BJ (cell line): ENCODE data around the gene KPNA4. TPM values are rescaled to one million over a fixed set of nuclear protein-coding genes. Genes with fewer than 3 reads are reported as not detected.

Experiments used
- CTCF ChIA-PET: fragments of 350-600 bp; formaldehyde crosslinking; extraction: SDS; loops from one replicate; lab custom pipeline; 2021; ENCODE audit warnings: antibody characterized with exemption, inconsistent platforms; lab: Yijun Ruan, JAX
- POLR2A ChIA-PET: fragments of 300-600 bp; sonication (Branson Sonifier 250); formaldehyde crosslinking; extraction: SDS; loops from one replicate; lab custom pipeline; 2021; ENCODE audit warnings: antibody characterized with exemption; lab: Charles Lee
- DNase-seq: peaks from one replicate; pipeline ENCODE4 v3.0.0-alpha.2; 2011; ENCODE audit warnings: low read depth
- H3K27me3 ChIP-seq: 2 replicates; pipeline ENCODE4 v1.6.0; 2011; ENCODE audit warnings: low read length; ENCODE audit not compliant: control insufficient read depth, insufficient read depth
- H3K36me3 ChIP-seq: 2 replicates; pipeline ENCODE4 v1.5.1; 2011; ENCODE audit warnings: low read length; ENCODE audit not compliant: control insufficient read depth, insufficient read depth
- H3K4me3 ChIP-seq: 2 replicates; pipeline ENCODE4 v1.5.1; 2011; ENCODE audit warnings: low read depth, mild to moderate bottlenecking, control low read depth, low read length
- polyA plus RNA-seq: library from polyadenylated mRNA; depleted of rRNA; stranded (reverse); fragments of >200 nt; gene quantifications from 2 replicates; pipeline ENCODE4 v1.2.3, GENCODE V29; 2011
- TF ChIP-seq, protein P1 (sequence below): IDR thresholded peaks from 2 replicates; pipeline ENCODE4 v1.5.1; 2011; ENCODE audit warnings: low read depth, mild to moderate bottlenecking, control low read depth, inconsistent platforms, low read length, moderate library complexity; ENCODE audit not compliant: insufficient read depth

Gene KPNA4
- polyA plus RNA-seq, 1 experiment = 9.8 TPM

DNA sequence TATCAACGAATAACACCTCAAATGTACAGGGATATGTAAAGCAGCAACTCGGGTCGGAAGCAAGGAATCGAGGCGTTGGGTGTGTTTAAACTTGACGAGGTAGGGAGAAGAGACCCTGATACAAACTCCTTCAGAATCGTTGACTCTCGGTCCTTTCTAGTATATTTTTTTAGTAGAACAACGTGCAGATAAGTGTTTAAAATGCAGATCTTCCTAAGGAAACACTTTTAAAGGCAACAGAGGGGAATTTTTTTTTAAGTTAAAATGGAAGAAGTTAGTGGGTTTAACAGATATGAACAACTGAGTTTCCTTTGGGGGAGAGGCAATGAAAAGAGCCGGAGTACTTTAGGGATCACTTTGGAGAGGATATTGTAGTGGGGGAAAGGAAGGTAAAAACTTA, 1.1 kb upstream of the KPNA4 start:
- no peak for DNase-seq
- ChIA-PET POLR2A (no interaction called here), CTCF (interaction anchor here (0.9 kb wide), 1 partner anchor 123 kb away, joined by 3 read pairs; no protein-coding TSS in a partner anchor)
- H3K36me3 ChIP-seq = peaks cover 4% of the 10 kb centered on the region; the same call in 1 of the 2 replicates
- TF ChIP-seq, protein P1, sequence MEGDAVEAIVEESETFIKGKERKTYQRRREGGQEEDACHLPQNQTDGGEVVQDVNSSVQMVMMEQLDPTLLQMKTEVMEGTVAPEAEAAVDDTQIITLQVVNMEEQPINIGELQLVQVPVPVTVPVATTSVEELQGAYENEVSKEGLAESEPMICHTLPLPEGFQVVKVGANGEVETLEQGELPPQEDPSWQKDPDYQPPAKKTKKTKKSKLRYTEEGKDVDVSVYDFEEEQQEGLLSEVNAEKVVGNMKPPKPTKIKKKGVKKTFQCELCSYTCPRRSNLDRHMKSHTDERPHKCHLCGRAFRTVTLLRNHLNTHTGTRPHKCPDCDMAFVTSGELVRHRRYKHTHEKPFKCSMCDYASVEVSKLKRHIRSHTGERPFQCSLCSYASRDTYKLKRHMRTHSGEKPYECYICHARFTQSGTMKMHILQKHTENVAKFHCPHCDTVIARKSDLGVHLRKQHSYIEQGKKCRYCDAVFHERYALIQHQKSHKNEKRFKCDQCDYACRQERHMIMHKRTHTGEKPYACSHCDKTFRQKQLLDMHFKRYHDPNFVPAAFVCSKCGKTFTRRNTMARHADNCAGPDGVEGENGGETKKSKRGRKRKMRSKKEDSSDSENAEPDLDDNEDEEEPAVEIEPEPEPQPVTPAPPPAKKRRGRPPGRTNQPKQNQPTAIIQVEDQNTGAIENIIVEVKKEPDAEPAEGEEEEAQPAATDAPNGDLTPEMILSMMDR = no peak
- peak overlapping the region; percentile 73 for H3K4me3 ChIP-seq
- no peaks in the 10 kb centered on the region for H3K27me3 ChIP-seq

DNA sequence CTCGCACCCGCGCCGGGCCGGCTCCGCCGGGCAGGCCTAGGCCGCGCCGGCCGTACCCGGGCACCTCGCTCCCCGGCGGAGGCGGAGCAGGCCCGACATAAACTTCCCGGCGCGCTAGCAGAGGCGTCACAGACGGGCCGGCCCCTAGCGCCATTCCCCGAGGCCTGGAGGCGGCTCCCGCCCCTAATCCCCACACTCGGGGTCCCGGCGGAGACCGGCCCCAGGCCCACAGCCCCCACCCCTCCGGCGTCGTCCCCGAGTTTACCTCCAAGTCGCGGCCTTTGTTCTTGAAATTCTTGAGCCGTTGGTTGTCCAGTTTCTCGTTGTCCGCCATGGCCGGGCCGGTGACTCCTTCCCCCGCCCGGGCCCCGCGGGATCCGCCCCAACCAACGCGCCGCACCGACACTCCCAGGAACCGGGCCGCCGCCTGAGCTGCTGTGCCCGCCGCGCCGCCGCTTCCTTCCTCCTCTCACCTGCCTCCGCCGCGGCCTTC, 376 bp downstream of the KPNA4 start:
- ChIA-PET CTCF (no interaction called here), POLR2A (no interaction called here)
- H3K27me3 ChIP-seq = no peaks in the 10 kb centered on the region
- TF ChIP-seq, protein P1 = no peak
- H3K4me3 ChIP-seq = peak overlapping the region; percentile 73
- H3K36me3 ChIP-seq = peaks cover 4% of the 10 kb centered on the region; the same call in 1 of the 2 replicates
- DNase-seq = no peak

DNA sequence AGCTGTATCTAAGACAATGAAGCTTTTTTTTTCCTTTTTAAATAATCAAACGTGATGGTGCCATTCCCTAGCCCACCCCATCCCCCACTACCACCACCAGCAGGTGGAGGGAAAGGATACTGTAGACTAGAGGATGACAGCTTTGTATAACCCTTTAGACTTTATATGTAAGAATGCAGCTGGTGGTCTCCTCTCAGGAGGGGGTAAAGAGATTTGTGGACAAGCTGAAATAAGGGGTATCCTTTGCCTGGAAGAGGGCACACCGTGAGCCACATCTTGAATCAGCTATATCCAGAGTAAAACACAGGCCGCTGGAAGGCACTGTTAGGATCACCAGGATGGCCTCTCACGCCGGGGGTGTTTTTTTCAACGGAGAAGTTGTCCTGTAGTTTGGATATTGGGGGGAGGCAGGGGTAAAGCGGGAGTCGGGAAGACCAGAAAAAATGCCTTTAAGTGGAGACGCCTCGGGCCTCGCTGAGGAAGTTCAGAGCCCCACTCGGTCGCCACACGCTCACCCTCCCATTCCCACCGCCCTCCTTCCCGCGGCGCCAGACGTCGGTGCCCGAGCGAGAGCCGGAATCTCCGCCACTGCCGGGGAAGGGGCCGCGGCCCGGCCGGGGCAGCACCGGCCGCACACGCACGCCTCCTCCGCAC, 986 bp downstream of the KPNA4 start:
- no peak for DNase-seq
- Histone ChIP-seq H3K27me3 (no peaks in the 10 kb centered on the region), H3K4me3 (peak overlapping the region; percentile 73), H3K36me3 (peaks cover 4% of the 10 kb centered on the region; the same call in 1 of the 2 replicates)
- ChIA-PET CTCF (no interaction called here), POLR2A (no interaction called here)
- TF ChIP-seq, protein P1 = no peak

DNA sequence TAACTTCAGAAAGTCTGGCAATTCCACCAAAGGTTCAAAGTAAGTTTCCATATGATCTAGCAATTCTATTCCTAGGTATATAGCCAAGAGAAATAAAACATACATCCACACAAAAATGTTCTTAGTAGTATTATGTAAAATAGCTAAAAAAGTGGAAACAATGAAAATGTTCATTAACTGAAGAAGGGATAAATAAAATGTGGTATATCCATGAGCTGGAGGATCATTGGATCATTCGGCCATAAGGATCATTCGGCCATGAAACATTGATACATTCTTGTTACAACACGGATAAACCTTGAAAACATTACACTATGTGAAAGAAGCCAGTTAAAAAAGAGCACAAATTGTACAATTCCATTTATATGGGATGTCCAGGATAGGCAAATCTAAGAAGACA, 2.4 kb downstream of the KPNA4 start:
- Histone ChIP-seq H3K27me3 (no peaks in the 10 kb centered on the region), H3K36me3 (no peaks in the 10 kb centered on the region; the same call in 1 of the 2 replicates), H3K4me3 (peak overlapping the region; percentile 5)
- ChIA-PET CTCF (no interaction called here), POLR2A (no interaction called here)
- DNase-seq = no peak
- TF ChIP-seq, protein P1 = no peak

DNA sequence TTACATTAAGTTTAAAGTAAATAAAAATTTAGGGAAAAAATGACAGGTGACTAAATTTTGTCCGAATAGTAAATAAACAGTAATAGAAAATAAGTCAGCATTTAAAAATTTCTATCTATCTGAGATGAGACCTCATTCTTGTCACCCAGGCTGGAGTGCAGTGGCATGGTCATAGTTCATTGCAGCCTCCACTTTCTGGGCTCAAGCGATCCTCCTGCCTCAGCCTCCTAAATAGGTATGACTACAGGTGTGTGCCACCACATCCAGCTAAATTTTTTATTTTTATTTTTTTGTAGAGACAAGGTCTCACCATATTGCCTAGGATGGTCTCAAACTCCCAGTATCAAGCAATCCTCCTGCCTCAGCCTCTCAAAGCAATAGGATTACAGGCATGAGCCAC, 7.8 kb downstream of the KPNA4 start:
- CTCF ChIA-PET = no interaction called here
- H3K4me3 ChIP-seq = no peak overlapping the region

More for the DNA sequence above, 7.8 kb downstream of the KPNA4 start:
- POLR2A ChIA-PET = no interaction called here
- no peaks in the 10 kb centered on the region for H3K36me3 ChIP-seq
- no peak for DNase-seq
- TF ChIP-seq, protein P1 = no peak
- H3K27me3 ChIP-seq = no peaks in the 10 kb centered on the region
